SK-N-SH (cell line): ENCODE data around the gene YY1. TPM values are rescaled to one million over a fixed set of nuclear protein-coding genes. Genes with fewer than 3 reads are reported as not detected.

ENCODE experiments used
- CTCF ChIA-PET: fragments of 300-600, 350-600 bp; formaldehyde crosslinking; extraction: SDS; loops from one replicate; lab custom pipeline; 2021; lab: Yijun Ruan, JAX
- POLR2A ChIA-PET: fragments of 350-600 bp; sonication (Branson Sonifier 250); formaldehyde crosslinking; extraction: SDS; loops from one replicate; lab custom pipeline; 2020; ENCODE audit warnings: antibody characterized with exemption, inconsistent platforms; lab: Yijun Ruan, JAX
- DNase-seq: peaks from one replicate; pipeline ENCODE4 v3.0.0; 2012
- H2AFZ ChIP-seq: fragments of 200-600 bp; sonication (generic); 2 replicates; pipeline ENCODE4 v1.8.1; 2016; ENCODE audit warnings: antibody characterized with exemption, mild to moderate bottlenecking, low read depth
- H3F3A ChIP-seq: fragments of 200-600 bp; sonication (generic); replicated peaks from 2 replicates; pipeline ENCODE3; 2016; ENCODE audit warnings: antibody characterized with exemption, mild to moderate bottlenecking; ENCODE audit not compliant: insufficient read depth
- H3K27ac ChIP-seq, 2 experiments: fragments of 200-500 bp in 1 of 2; fragments of 200-600 bp in 1 of 2; sonication (Bioruptor generic) in 1 of 2; sonication (generic), shearing (Covaris generic) in 1 of 2; 2 replicates each; pipeline versions ENCODE4 v1.5.1 to v1.6.1; 2014 to 2016; ENCODE audit warnings: low read depth in 2 of 2, inconsistent platforms in 1 of 2, low read length in 1 of 2, mild to moderate bottlenecking in 1 of 2, mixed read lengths in 1 of 2
- H3K27me3 ChIP-seq: fragments of 200-600 bp; sonication (generic), shearing (Covaris generic); 2 replicates; pipeline ENCODE4 v1.6.1; 2016; ENCODE audit warnings: mixed run types; ENCODE audit not compliant: insufficient read depth
- H3K36me3 ChIP-seq, 2 experiments: fragments of 200-500 bp in 1 of 2; fragments of 200-600 bp in 1 of 2; sonication (Bioruptor generic) in 1 of 2; sonication (generic) in 1 of 2; replicated peaks in 1 of 2; 2 replicates each; pipeline versions ENCODE3 to v1.5.1; 2014 to 2016; ENCODE audit warnings: low read length in 1 of 2, mild to moderate bottlenecking in 1 of 2; ENCODE audit not compliant: insufficient read depth in 2 of 2, control insufficient read depth in 1 of 2
- H3K4me1 ChIP-seq, 2 experiments: fragments of 200-500 bp in 1 of 2; fragments of 200-600 bp in 1 of 2; sonication (Bioruptor generic) in 1 of 2; sonication (generic), shearing (Covaris generic) in 1 of 2; 2 replicates each; pipeline versions ENCODE4 v1.5.1 to v1.6.1; 2014 to 2016; ENCODE audit warnings: low read depth in 1 of 2, low read length in 1 of 2, mixed run types in 1 of 2; ENCODE audit not compliant: insufficient read depth in 2 of 2, control insufficient read depth in 1 of 2
- H3K4me2 ChIP-seq: fragments of 200-600 bp; sonication (generic), shearing (Covaris generic); 2 replicates; pipeline ENCODE4 v1.6.1; 2017; ENCODE audit warnings: mixed run types
- H3K4me3 ChIP-seq, 2 experiments: fragments of 200-500 bp in 1 of 2; fragments of 200-600 bp in 1 of 2; sonication (Bioruptor generic) in 1 of 2; sonication (generic), shearing (Covaris generic) in 1 of 2; 2 replicates each; pipeline versions ENCODE4 v1.5.1 to v1.8.1; 2014 to 2016; ENCODE audit warnings: low read depth in 2 of 2, inconsistent platforms in 1 of 2, low read length in 1 of 2, mild to moderate bottlenecking in 1 of 2, mixed read lengths in 1 of 2, moderate library complexity in 1 of 2
- H3K79me2 ChIP-seq: fragments of 200-600 bp; sonication (generic); 2 replicates; pipeline ENCODE4 v1.8.1; 2017; ENCODE audit warnings: mild to moderate bottlenecking; ENCODE audit not compliant: insufficient read depth
- H3K9ac ChIP-seq: fragments of 200-600 bp; sonication (generic); 2 replicates; pipeline ENCODE4 v1.6.1; 2017; ENCODE audit warnings: mixed run types
- H3K9me2 ChIP-seq: fragments of 200-600 bp; sonication (generic); 2 replicates; pipeline ENCODE4 v1.6.1; 2017; ENCODE audit warnings: mixed run types
- H3K9me3 ChIP-seq: fragments of 200-600 bp; sonication (generic); 2 replicates; pipeline ENCODE4 v1.6.1; 2017; ENCODE audit warnings: mixed run types, mild to moderate bottlenecking, moderate library complexity
- H4K20me1 ChIP-seq: fragments of 200-600 bp; sonication (generic); 2 replicates; pipeline ENCODE4 v1.6.1; 2017; ENCODE audit warnings: mild to moderate bottlenecking, mixed run types; ENCODE audit not compliant: insufficient read depth
- CHD2 ChIP-seq: fragments of 150-350 bp; IDR thresholded peaks from 2 replicates; pipeline ENCODE4 v1.6.1; 2018; ENCODE audit warnings: low read length; ENCODE audit not compliant: partially characterized antibody
- ELF1 ChIP-seq: IDR thresholded peaks from 2 replicates; pipeline ENCODE4 v1.4.0; 2012
- EP300 ChIP-seq, 2 experiments: IDR thresholded peaks; 2 replicates each; pipeline versions ENCODE4 v1.4.0 to v1.6.1; 2012; ENCODE audit warnings: borderline replicate concordance in 1 of 2, low read depth in 1 of 2, low read length in 1 of 2
- EZH2phosphoT487 ChIP-seq: fragments of 200-600 bp; sonication (generic); IDR thresholded peaks from 2 replicates; pipeline ENCODE4 v1.6.1; 2017; ENCODE audit warnings: low read depth, mixed run types, mild to moderate bottlenecking, antibody characterized with exemption, moderate library complexity, borderline replicate concordance
- FOSL2 ChIP-seq: IDR thresholded peaks from 2 replicates; pipeline ENCODE4 v1.4.0; 2012; ENCODE audit warnings: low read depth, mild to moderate bottlenecking, moderate library complexity, borderline replicate concordance
- FOXJ3 ChIP-seq: sonication (generic); formaldehyde crosslinking; IDR thresholded peaks from 2 replicates; pipeline ENCODE4 v1.5.1; 2020; ENCODE audit warnings: mild to moderate bottlenecking, missing genetic modification reagents
- FOXM1 ChIP-seq: IDR thresholded peaks from 2 replicates; pipeline ENCODE4 v1.4.0; 2012; ENCODE audit warnings: low read depth, mild to moderate bottlenecking
- GABPA ChIP-seq: IDR thresholded peaks from 2 replicates; pipeline ENCODE4 v1.4.0; 2012; ENCODE audit warnings: low read depth, mild to moderate bottlenecking
- GATA2 ChIP-seq: sonication (generic); formaldehyde crosslinking; IDR thresholded peaks from 2 replicates; pipeline ENCODE4 v1.5.0; 2020; ENCODE audit warnings: mild to moderate bottlenecking, missing genetic modification reagents
- MAX ChIP-seq: IDR thresholded peaks from 2 replicates; pipeline ENCODE4 v1.4.0; 2012; ENCODE audit warnings: low read depth
- MEF2A ChIP-seq: IDR thresholded peaks from 2 replicates; pipeline ENCODE4 v1.4.0; 2012; ENCODE audit warnings: low read depth, borderline replicate concordance
- MXI1 ChIP-seq: IDR thresholded peaks from 2 replicates; pipeline ENCODE4 v1.6.1; 2012; ENCODE audit warnings: mild to moderate bottlenecking, low read depth, low read length, improper control_type of control experiment
- NRF1 ChIP-seq: IDR thresholded peaks from 2 replicates; pipeline ENCODE4 v1.6.1; 2012; ENCODE audit warnings: low read depth, mild to moderate bottlenecking, low read length
- POLR2AphosphoS5 ChIP-seq: IDR thresholded peaks from 2 replicates; pipeline ENCODE4 v1.6.1; 2012; ENCODE audit warnings: low read depth, low read length
- RAD21 ChIP-seq: IDR thresholded peaks from 2 replicates; pipeline ENCODE4 v1.6.1; 2012; ENCODE audit warnings: mild to moderate bottlenecking, low read length
- RCOR1 ChIP-seq: fragments of 150-350 bp; IDR thresholded peaks from 2 replicates; pipeline ENCODE4 v1.6.1; 2017; ENCODE audit warnings: antibody characterized with exemption, low read length
- REST ChIP-seq: IDR thresholded peaks from 2 replicates; pipeline ENCODE4 v1.6.1; 2012; ENCODE audit warnings: mild to moderate bottlenecking, low read depth, low read length, moderate library complexity
- RFX5 ChIP-seq: IDR thresholded peaks from 2 replicates; pipeline ENCODE4 v1.6.1; 2012; ENCODE audit warnings: mild to moderate bottlenecking, improper control_type of control experiment, low read length
- RXRA ChIP-seq: IDR thresholded peaks from 2 replicates; pipeline ENCODE4 v1.4.0; 2012; ENCODE audit warnings: low read depth, mild to moderate bottlenecking, borderline replicate concordance
- SMC3 ChIP-seq: IDR thresholded peaks from 2 replicates; pipeline ENCODE4 v1.6.1; 2012; ENCODE audit warnings: low read depth, low read length, improper control_type of control experiment
- TAF1 ChIP-seq: IDR thresholded peaks from 2 replicates; pipeline ENCODE4 v1.6.1; 2012; ENCODE audit warnings: low read depth, mild to moderate bottlenecking, low read length, moderate library complexity, borderline replicate concordance
- TCF12 ChIP-seq: IDR thresholded peaks from 2 replicates; pipeline ENCODE4 v1.4.0; 2012
- USF1 ChIP-seq: IDR thresholded peaks from 2 replicates; pipeline ENCODE4 v1.4.0; 2012; ENCODE audit warnings: low read depth, borderline replicate concordance
- USF2 ChIP-seq: fragments of 150-350 bp; IDR thresholded peaks from 2 replicates; pipeline ENCODE4 v1.6.1; 2017; ENCODE audit warnings: antibody characterized with exemption, low read length, low read depth, borderline replicate concordance
- ZBTB33 ChIP-seq: IDR thresholded peaks from 2 replicates; pipeline ENCODE4 v1.4.0; 2012; ENCODE audit warnings: low read depth, borderline replicate concordance
- WGBS: methylation state at CpG from one replicate; pipeline ENCODE4 v1.1.6; 2017; ENCODE audit warnings: low lambda C conversion rate; 5-methylcytosine and 5-hydroxymethylcytosine counted together
- polyA plus RNA-seq, 3 experiments: library from polyadenylated mRNA; depleted of rRNA; stranded (reverse); fragments of >200 nt; gene quantifications; 2 replicates each; pipeline ENCODE4 v1.2.3, GENCODE V29; 2012

Gene YY1
- polyA plus RNA-seq, 1 of the 3 experiments (the other 2 are of a cell fraction), result 18.1 TPM

GRCh38 chr14:100192672-100193416 lies 46.1 kb upstream of the YY1 start:
- peaks cover 12% of the 10 kb centered on the region for H3F3A ChIP-seq
- H3K4me3 ChIP-seq, result peak overlapping the region; percentile 44 to 54
- peak overlapping the region; percentile 69 for H3K4me2 ChIP-seq
- ChIA-PET CTCF (interaction anchor here (0.6 to 4.8 kb wide), 61 partner anchors 11 to 504 kb away, joined by 3 to 54 read pairs (median 4); partner anchors contain the start of gene DEGS2), POLR2A (interaction anchor here (0.7 to 1.4 kb wide), 2 partner anchors 60 to 96 kb away, joined by 3 to 4 read pairs; no protein-coding TSS in a partner anchor)
- 13% methylated on average over 10 of the region's 62 CpGs for WGBS
- H3K9ac ChIP-seq, result peak overlapping the region; percentile 58
- no peaks in the 10 kb centered on the region for H3K9me2 ChIP-seq
- H3K36me3 ChIP-seq, result no peaks in the 10 kb centered on the region
- no peaks in the 10 kb centered on the region for H3K27me3 ChIP-seq
- peak overlapping the region; percentile 97 for H2AFZ ChIP-seq
- no peaks in the 10 kb centered on the region for H3K9me3 ChIP-seq
- DNase-seq, result peak; percentile 99
- peak overlapping the region; percentile 44 to 77 for H3K27ac ChIP-seq
- no peaks in the 10 kb centered on the region for H4K20me1 ChIP-seq
- H3K79me2 ChIP-seq, result no peaks in the 10 kb centered on the region
- H3K4me1 ChIP-seq, result peaks cover 4 to 12% of the 10 kb centered on the region in 2 experiments; a peak in 2 of 4 replicates
- peak; percentile 61; the same call in 1 of the 2 replicates for TF ChIP-seq POLR2AphosphoS5
- TF ChIP-seq TAF1, result peak; percentile 55; the same call in 1 of the 2 replicates
- peak; percentile 74 for TF ChIP-seq RFX5
- peak; percentile 85 for TF ChIP-seq SMC3
- TF ChIP-seq FOXM1, result no peak
- no peak for TF ChIP-seq EZH2phosphoT487
- no peak; the same call in 1 of the 2 replicates for TF ChIP-seq RXRA
- TF ChIP-seq USF2, result peak; percentile 87
- 0 out of 2 replicates have a peak, but pooled peaks have one; percentile 37 for TF ChIP-seq FOXJ3 (CRISPR knock-in tag)
- peak; percentile 85 for TF ChIP-seq RAD21
- TF ChIP-seq USF1, result peak; percentile 93
- TF ChIP-seq MXI1, result peak; percentile 42
- TF ChIP-seq TCF12, result no peak
- TF ChIP-seq GABPA, result peak; percentile 47; the same call in 1 of the 2 replicates
- TF ChIP-seq ELF1, result peak; percentile 63
- TF ChIP-seq EP300 (IDR thresholded peaks at IDR 0.05; ENCODE audit: borderline replicate concordance in 1 of 2, low read depth in 1 of 2, low read length in 1 of 2), result no peak
- peak; percentile 38; the same call in 1 of the 2 replicates for TF ChIP-seq NRF1
- no peak for TF ChIP-seq ZBTB33
- TF ChIP-seq CHD2, result no peak
- TF ChIP-seq FOSL2, result no peak
- TF ChIP-seq MEF2A, result no peak
- TF ChIP-seq GATA2, result no peak
- no peak for TF ChIP-seq REST
- peak; percentile 77 for TF ChIP-seq MAX
- TF ChIP-seq RCOR1, result no peak; the same call in 1 of the 2 replicates
